ENCODE measurements around the gene CEACAM5. TPM values are rescaled to one million over a fixed set of nuclear protein-coding genes. Genes with fewer than 3 reads are reported as not detected.

The CEACAM5 gene
- polyA plus RNA-seq, 1 experiment, result not detected

- Histone ChIP-seq H3K4me3 (ENCODE audit: low read depth, low read length) (no peak overlapping the region), H3K36me3 (ENCODE audit: control insufficient read depth, insufficient read depth, low read length) (no peaks in the 10 kb centered on the region), H3K27me3 (ENCODE audit: control insufficient read depth, insufficient read depth, low read length) (no peaks in the 10 kb centered on the region)
- DNase-seq (ENCODE audit: low read depth), result no peak
- ChIA-PET POLR2A (no interaction called here), CTCF (interaction anchor here (1.0 kb wide), 1 partner anchor 12 kb away, joined by 3 read pairs; no protein-coding TSS in a partner anchor)
- TF ChIP-seq, protein P1, sequence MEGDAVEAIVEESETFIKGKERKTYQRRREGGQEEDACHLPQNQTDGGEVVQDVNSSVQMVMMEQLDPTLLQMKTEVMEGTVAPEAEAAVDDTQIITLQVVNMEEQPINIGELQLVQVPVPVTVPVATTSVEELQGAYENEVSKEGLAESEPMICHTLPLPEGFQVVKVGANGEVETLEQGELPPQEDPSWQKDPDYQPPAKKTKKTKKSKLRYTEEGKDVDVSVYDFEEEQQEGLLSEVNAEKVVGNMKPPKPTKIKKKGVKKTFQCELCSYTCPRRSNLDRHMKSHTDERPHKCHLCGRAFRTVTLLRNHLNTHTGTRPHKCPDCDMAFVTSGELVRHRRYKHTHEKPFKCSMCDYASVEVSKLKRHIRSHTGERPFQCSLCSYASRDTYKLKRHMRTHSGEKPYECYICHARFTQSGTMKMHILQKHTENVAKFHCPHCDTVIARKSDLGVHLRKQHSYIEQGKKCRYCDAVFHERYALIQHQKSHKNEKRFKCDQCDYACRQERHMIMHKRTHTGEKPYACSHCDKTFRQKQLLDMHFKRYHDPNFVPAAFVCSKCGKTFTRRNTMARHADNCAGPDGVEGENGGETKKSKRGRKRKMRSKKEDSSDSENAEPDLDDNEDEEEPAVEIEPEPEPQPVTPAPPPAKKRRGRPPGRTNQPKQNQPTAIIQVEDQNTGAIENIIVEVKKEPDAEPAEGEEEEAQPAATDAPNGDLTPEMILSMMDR (IDR thresholded peaks at IDR 0.05; ENCODE audit: insufficient read depth, low read depth, low read length), result no peak
Measured at GRCh38 chr19:41682437-41682836, 26.0 kb upstream of the CEACAM5 start.

GRCh38 chr19:41687419-41687818 lies 21.0 kb upstream of the CEACAM5 start:
- POLR2A ChIA-PET, result no interaction called here
- Histone ChIP-seq H3K27me3 (ENCODE audit: control insufficient read depth, insufficient read depth, low read length) (no peaks in the 10 kb centered on the region), H3K36me3 (ENCODE audit: control insufficient read depth, insufficient read depth, low read length) (no peaks in the 10 kb centered on the region), H3K4me3 (ENCODE audit: low read depth, low read length) (no peak overlapping the region)
- CTCF ChIA-PET, result interaction anchor here (1.7 kb wide), 1 partner anchor 20 kb away, joined by 3 read pairs; no protein-coding TSS in a partner anchor
- TF ChIP-seq, protein P1 (IDR thresholded peaks at IDR 0.05; ENCODE audit: insufficient read depth, low read depth, low read length), result no peak
- no peak for DNase-seq (ENCODE audit: low read depth)

GRCh38 chr19:41688098-41688497 lies 20.3 kb upstream of the CEACAM5 start, which contains the start of gene CEACAM7:
Gene CEACAM7 (minus strand): TSS chr19:41688270. CDS start chr19:41688165, 105 bp downstream.
- DNase-seq (ENCODE audit: low read depth), result no peak
- ChIA-PET CTCF (interaction anchor here (0.8 to 1.7 kb wide), 2 partner anchors 19 to 51 kb away, joined by 3 read pairs; no protein-coding TSS in a partner anchor), POLR2A (no interaction called here)
- TF ChIP-seq, protein P1 (IDR thresholded peaks at IDR 0.05; ENCODE audit: insufficient read depth, low read depth, low read length), result no peak
- Histone ChIP-seq H3K4me3 (ENCODE audit: low read depth, low read length) (no peak within 1 kb of the TSS), H3K36me3 (ENCODE audit: control insufficient read depth, insufficient read depth, low read length) (no peaks in the 10 kb centered on the region), H3K27me3 (ENCODE audit: control insufficient read depth, insufficient read depth, low read length) (no peaks in the 10 kb centered on the region)

GRCh38 chr19:41688687-41689086 lies 19.7 kb upstream of the CEACAM5 start:
- DNase-seq (ENCODE audit: low read depth), result no peak
- Histone ChIP-seq H3K4me3 (ENCODE audit: low read depth, low read length) (no peak overlapping the region), H3K36me3 (ENCODE audit: control insufficient read depth, insufficient read depth, low read length) (no peaks in the 10 kb centered on the region), H3K27me3 (ENCODE audit: control insufficient read depth, insufficient read depth, low read length) (no peaks in the 10 kb centered on the region)
- TF ChIP-seq, protein P1 (IDR thresholded peaks at IDR 0.05; ENCODE audit: insufficient read depth, low read depth, low read length), result no peak
- ChIA-PET CTCF (interaction anchor here (0.8 to 1.7 kb wide), 2 partner anchors 19 to 52 kb away, joined by 3 read pairs; no protein-coding TSS in a partner anchor), POLR2A (no interaction called here)

DNA sequence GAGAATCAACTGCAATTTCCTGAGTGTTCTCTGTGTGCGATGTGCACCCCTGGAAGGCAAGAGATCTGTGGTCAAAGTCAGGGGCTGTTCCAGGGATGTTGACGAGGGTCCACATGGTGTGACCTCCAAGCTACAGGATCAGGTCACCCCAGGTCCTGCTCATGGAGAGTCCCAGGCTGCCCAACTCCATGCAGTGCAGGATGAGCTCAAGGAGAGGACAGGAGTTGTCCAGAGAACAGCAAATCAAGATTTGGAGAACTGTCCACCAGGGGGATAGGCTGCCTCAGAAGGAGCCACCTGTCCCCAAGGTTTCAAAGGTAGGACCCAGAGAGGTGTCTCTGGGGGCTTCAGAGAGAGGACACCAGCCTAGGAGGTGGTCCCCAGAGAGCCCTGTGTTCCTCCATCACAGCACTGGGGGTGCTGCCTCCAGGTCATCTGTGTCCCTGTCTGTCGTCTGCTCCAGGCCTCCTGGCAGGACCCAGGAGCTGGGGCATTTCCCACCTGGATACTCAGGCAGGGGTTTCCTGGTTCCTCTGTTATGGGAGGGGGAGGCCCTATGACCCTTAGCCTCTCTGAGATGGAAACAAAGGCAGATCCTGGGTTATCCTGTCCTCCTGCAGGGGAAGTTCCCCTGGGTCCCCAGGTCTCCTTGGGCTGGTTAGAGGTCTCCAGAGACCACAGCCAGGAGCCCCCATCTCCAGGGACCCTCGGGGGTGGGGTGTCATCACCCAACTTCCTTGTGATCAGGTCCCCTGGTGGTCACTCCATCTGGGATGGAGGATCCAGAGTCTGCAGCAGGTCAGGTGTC lies 18.2 kb upstream of the CEACAM5 start:
- TF ChIP-seq, protein P1 (IDR thresholded peaks at IDR 0.05; ENCODE audit: insufficient read depth, low read depth, low read length), result no peak
- no peak overlapping the region for H3K4me3 ChIP-seq (ENCODE audit: low read depth, low read length)
- ChIA-PET POLR2A (no interaction called here), CTCF (no interaction called here)
- DNase-seq (ENCODE audit: low read depth), result no peak
- no peaks in the 10 kb centered on the region for H3K27me3 ChIP-seq (ENCODE audit: control insufficient read depth, insufficient read depth, low read length)
- H3K36me3 ChIP-seq (ENCODE audit: control insufficient read depth, insufficient read depth, low read length), result no peaks in the 10 kb centered on the region
